ENCODE results near the gene PDZD2.
"Not testable (repeated sequence)": the region's sequence is repeated elsewhere in the genome, so short reads cannot be mapped to it uniquely, and the experiment has no call there.

PDZD2 gene

DNA sequence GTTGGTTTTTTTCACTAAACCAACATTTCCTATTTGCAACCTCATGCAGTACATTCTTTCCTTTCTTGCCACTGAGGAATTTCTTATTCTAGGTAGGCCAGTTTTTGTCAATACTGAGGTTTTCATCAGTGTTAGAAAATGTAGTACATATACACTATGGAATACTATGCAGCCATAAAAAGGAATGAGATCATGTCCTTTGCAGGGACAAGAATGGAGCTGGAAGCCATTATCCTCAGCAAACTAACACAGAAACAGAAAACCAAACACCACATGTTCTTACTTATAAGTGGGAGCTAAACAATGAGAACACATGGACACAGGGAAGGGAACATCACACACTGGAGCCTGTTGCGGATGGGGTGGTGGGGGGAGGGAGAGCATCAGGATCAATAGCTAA lies 441.6 kb downstream of the PDZD2 start:
- not testable (repeated sequence) for DNase-seq (ENCODE audit: low read depth)

DNA sequence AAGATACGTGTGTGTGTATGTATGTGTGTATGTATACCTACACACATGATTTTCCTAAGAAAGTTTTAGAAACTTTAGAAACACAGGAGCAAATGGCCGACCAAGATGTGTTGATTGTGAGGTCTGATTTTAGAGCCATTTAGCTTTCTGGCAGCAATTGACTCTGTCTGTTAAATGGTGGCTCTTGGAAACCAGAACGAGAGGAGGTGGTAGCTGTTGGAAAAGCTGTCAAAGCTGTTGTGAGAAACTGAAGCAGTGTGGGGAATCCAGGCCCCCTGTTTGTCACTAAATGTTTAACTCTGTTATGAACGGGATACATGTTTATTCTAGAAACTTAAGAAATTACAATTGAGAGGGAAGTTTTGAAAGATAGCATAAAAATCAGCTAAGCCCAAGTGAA lies 443.8 kb downstream of the PDZD2 start:
- DNase-seq (ENCODE audit: low read depth) = no peak

DNA sequence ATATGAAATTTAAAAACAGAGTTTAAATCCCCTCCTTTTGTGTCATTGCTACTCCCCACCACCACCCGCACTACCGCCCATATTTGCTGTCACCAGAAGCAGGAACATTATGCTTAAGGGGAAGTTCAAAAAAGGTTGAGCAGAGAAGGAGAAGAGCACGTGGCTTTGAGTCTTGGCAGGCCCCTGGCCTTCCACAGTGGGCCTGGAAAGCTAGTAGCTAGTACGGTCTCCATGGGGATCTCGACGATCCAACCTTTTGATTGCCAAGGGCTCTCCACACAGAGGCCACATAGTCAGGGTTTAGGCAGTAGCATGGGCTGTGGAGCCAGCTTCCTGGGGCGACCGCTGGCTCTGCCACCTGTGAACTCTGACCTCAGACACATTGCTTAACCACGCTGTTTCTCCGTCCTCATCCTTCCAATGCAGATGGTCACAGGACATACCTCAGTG lies 445.1 kb downstream of the PDZD2 start:
- DNase-seq (ENCODE audit: low read depth) = no peak

DNA sequence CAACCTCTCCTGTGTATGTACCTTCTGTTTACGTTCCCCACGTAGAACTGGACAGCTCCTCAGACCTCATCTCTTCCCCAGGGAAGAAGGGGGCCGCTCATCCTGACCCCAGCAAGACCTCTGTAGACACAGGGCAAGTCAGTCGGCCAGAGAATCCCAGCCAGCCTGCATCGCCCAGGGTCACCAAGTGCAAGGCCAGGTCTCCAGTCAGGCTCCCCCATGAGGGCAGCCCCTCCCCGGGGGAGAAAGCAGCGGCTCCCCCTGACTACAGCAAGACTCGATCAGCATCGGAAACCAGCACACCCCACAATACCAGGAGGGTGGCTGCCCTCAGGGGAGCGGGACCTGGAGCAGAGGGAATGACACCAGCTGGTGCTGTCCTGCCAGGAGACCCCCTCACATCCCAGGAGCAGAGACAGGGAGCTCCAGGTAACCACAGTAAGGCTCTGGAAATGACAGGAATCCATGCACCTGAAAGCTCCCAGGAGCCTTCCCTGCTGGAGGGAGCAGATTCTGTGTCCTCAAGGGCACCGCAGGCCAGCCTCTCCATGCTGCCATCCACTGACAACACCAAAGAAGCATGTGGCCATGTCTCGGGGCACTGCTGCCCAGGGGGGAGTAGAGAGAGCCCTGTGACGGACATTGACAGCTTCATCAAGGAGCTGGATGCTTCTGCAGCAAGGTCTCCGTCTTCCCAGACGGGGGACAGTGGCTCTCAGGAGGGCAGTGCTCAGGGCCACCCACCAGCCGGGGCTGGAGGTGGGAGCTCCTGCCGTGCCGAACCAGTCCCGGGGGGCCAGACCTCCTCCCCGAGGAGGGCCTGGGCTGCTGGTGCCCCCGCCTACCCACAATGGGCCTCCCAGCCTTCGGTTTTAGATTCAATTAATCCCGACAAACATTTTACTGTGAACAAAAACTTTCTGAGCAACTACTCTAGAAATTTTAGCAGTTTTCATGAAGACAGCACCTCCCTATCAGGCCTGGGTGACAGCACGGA lies 448.5 kb downstream of the PDZD2 start:
- DNase-seq (ENCODE audit: low read depth) = no peak

DNA sequence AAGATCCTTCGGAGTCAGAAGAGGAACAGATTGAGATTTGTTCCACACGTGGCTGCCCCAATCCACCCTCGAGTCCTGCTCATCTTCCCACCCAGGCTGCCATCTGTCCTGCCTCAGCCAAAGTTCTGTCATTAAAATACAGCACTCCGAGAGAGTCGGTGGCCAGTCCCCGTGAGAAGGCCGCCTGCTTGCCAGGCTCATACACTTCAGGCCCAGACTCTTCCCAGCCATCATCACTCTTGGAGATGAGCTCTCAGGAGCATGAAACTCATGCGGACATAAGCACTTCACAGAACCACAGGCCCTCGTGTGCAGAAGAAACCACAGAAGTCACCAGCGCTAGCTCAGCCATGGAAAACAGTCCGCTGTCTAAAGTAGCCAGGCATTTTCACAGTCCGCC lies 449.3 kb downstream of the PDZD2 start:
- DNase-seq (ENCODE audit: low read depth) = no peak

DNA sequence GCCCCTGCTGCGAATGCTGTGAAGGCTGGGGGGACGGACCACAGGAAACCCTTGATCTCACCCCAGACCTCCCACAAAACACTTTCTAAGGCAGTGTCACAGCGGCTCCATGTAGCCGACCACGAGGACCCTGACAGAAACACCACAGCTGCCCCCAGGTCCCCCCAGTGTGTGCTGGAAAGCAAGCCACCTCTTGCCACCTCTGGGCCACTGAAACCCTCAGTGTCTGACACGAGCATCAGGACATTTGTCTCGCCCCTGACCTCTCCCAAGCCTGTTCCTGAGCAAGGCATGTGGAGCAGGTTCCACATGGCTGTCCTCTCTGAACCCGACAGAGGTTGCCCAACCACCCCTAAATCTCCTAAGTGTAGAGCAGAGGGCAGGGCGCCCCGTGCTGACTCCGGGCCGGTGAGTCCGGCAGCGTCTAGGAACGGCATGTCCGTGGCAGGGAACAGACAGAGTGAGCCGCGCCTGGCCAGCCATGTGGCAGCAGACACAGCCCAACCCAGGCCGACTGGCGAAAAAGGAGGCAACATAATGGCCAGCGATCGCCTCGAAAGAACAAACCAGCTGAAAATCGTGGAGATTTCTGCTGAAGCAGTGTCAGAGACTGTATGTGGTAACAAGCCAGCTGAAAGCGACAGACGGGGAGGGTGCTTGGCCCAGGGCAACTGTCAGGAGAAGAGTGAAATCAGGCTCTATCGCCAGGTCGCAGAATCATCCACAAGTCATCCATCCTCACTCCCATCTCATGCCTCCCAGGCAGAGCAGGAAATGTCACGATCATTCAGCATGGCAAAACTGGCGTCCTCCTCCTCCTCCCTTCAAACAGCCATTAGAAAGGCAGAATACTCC lies 450.4 kb downstream of the PDZD2 start:
- DNase-seq (ENCODE audit: low read depth) = no peak

DNA sequence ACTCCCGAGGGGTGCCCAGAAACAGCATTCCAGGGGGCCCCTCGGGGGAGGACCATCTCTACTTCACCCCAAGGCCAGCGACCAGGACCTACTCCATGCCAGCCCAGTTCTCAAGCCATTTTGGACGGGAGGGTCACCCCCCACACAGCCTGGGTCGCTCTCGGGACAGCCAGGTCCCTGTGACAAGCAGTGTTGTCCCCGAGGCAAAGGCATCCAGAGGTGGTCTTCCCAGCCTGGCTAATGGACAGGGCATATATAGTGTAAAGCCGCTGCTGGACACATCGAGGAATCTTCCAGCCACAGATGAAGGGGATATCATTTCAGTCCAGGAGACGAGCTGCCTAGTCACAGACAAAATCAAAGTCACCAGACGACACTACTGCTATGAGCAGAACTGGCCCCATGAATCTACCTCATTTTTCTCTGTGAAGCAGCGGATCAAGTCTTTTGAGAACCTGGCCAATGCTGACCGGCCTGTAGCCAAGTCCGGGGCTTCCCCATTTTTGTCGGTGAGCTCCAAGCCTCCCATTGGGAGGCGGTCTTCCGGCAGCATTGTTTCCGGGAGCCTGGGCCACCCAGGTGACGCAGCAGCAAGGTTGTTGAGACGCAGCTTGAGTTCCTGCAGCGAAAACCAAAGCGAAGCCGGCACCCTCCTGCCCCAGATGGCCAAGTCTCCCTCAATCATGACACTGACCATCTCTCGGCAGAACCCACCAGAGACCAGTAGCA lies 451.3 kb downstream of the PDZD2 start:
- DNase-seq (ENCODE audit: low read depth) = no peak

DNA sequence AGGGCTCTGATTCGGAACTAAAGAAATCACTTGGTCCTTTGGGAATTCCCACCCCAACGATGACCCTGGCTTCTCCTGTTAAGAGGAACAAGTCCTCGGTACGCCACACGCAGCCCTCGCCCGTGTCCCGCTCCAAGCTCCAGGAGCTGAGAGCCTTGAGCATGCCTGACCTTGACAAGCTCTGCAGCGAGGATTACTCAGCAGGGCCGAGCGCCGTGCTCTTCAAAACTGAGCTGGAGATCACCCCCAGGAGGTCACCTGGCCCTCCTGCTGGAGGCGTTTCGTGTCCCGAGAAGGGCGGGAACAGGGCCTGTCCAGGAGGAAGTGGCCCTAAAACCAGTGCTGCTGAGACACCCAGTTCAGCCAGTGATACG lies 451.8 kb downstream of the PDZD2 start:
- DNase-seq (ENCODE audit: low read depth) = no peak

DNA sequence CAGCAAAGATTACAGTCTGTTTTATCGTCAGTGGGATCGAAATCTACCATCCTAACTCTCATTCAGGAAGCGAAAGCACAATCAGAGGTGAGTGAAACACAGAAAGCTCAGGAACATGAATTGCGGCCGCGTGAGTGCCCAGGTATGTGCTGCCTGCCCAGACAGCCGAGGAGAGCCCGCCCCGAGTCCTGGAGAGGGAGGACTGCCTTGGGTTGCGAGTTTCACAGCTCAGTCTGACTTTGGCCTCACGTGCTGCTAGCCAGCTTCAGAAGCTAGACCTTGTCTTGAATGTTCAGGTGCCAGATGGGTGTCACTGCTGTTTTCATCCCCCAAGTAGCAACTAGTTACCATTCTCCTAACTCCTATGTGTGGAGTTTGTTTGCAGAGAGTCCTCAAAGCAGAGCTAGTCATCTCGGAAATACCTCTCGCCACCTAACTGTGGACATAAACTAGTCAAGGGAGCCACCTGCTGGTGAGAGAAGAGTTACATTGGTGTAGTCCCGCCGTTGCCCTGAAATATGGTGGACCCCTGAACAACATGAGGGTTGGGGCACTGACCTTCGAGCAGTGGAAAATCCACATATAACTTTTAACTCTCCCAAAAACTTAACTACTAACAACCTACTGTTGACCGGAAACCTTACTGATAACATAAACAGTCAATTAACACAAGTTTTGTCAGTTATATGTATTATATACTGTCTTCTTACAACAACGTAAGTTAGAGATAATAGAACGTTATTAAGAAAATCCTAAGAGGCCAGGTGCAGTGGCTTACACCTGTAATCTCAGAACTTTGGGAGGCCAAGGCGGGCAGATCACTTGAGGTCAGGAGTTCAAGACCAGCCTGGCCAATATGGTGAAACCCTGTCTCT lies 454.2 kb downstream of the PDZD2 start:
- DNase-seq (ENCODE audit: low read depth) = peak; percentile 56

DNA sequence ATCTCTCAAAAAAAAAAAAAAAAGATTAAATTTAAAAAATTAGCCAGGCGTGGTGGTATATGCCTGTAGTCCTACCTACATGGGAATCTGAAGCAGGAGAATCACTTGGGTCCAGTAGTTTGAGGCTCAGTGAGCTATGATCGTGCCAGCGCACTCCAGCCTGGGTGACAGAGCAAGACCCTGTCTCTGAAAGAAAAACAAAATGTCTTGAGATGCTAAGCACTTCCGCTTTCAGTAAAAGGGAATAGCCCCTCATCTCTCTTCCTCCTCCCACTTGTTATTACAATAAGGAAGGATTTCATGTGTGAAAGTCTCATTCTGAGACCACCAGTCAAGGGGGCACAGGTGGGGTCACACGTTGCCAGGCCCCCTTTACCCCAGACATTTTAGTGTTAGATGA lies 455.8 kb downstream of the PDZD2 start:
- no peak for DNase-seq (ENCODE audit: low read depth)

DNA sequence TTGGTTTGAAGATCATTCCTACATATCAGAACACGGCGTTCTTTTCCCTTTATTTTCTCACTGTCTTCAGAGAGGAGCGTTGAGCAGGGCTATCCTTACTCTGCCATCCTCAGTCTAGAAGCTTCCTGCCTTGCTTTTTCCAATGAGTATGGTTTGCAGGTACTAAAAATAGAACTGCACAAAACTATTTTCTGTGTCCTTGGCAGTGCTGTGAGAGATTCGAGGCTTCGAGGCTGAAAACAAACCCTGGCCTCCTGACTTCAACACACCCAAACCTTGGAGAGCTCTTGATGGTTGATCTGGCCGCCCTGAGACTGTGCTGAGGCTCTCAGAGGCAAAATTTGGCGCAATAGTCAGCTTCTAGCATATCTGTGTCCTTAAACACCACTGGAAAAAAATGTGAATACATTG lies 456.3 kb downstream of the PDZD2 start:
- DNase-seq (ENCODE audit: low read depth) = no peak

DNA sequence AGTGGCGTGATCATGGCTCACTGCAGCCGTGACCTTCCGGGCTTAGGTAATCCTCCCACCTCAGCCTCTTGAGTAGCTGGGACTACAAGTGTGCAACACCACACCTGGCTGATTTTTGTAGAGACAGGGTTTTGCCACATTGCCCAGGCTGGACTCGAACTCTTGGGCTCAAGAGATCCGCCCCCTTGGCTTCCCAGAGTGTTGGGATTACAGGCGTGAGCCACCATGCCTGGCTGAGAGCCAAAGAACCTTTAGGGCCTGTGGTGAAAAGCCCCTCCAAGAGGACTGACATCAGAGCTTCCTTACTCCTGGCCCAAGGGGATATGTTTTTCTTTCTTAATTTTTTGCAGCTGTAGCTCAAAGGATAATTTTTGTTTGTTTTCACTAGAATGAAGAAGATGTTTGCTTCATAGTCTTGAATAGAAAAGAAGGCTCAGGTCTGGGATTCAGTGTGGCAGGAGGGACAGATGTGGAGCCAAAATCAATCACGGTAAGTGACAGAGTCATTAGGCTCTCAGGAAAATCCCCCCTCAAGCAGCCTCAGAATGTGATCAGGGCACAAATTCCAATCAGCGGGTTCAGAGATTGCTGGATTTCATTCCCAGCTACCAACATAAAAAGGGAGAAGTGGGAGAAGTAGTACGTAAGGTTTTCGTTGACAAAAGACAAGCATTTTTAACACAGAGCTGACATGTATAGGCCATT lies 458.1 kb downstream of the PDZD2 start:
- DNase-seq (ENCODE audit: low read depth) = no peak

DNA sequence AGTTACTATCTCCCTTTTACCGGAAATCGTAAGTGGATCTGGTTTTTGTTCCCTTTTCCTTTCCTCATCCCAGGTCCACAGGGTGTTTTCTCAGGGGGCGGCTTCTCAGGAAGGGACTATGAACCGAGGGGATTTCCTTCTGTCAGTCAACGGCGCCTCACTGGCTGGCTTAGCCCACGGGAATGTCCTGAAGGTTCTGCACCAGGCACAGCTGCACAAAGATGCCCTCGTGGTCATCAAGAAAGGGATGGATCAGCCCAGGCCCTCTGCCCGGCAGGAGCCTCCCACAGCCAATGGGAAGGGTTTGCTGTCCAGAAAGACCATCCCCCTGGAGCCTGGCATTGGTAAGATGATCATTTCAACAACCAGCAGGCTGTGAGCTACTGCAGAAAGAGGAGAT lies 459.4 kb downstream of the PDZD2 start:
- no peak for DNase-seq (ENCODE audit: low read depth)

DNA sequence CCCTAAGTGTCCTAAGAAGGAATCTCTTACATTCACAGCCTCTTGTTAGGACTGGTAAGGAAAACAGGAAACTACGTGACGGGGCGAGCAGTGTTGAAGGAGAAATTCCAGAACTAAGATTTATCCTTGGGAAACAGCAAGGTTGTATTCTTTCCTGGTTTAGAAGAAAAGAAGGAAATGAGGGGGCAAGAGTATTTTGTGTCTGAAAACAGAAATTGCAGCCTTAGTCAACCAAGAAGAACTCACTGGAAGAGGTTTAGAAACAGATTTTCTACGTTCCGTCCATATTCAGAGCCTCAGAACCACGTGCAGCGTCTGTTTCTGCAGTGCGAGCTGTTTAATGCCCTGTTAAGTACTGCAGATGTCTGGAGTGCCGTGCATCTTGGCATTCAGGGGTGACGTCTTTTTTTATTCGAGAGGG lies 460.0 kb downstream of the PDZD2 start:
- no peak for DNase-seq (ENCODE audit: low read depth)

DNA sequence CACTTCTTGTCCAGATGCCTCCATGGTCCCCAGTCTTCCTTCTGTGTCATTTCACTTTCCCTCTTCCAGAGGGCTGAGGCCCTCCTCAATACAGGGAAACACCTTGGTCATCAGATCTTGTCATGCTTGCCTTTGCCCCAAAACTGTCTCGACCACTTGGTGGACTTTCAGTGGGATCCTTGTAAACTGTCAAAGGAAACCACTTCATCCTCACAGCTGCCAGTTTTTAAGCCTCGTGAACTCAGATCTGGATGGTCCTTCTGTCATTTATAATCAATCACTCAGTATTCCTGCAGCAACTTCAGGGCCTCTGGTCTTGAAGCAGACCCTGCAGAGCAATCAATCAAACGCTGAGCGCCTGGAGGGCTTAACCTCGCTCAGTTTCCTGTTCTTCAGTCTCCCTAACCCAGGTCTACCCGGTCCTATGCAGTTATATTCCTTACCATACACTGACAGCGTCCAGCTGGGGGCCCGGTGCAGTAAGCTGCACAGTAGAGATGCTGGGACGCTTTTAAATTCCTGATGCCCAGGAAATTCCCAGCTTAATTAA lies 460.6 kb downstream of the PDZD2 start:
- no peak for DNase-seq (ENCODE audit: low read depth)

DNA sequence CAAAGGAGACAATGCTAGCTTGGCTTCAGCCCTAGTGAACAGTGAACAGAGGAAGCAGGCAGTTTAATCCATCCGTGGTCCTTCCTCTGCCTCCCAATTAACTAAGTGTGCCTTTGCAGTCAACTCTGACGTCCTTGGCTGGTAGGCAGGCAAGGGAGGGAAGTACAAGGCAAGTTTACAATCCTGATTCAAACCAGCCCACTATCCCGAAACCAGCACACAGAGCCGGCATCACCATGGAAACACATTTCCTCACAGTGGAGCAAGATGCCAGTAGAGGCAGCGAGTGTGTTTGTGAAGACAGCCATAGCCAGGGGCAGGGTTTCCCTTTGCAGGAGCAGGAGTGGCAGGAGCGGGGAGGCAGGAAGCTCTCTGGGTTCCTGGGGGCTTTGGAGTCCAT lies 461.3 kb downstream of the PDZD2 start:
- no peak for DNase-seq (ENCODE audit: low read depth)

DNA sequence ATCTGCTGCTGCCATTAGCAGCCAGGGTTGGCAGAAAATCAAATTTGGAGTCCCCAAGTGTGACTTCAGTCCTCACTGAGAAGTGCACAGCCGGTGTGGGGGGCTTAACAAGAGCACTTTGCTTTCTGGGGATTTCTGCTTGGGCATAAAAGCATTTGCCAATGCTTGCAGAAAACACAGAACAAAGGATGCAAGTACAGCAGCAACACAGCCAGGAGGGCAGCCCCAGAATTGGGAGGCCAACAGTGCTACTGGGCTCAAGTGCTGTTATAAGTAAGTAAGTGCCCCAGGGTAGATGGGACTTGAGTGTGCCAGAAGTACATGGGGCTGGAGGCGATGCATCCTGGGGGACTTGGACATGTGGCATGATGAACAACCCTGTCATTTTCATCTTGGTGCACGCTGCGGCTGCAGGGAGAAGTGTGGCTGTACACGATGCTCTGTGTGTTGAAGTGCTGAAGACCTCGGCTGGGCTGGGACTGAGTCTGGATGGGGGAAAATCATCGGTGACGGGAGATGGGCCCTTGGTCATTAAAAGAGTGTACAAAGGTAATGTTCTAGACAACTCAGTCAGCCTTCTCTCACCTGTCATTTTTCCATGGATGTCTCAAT lies 461.9 kb downstream of the PDZD2 start:
- DNase-seq (ENCODE audit: low read depth) = no peak

DNA sequence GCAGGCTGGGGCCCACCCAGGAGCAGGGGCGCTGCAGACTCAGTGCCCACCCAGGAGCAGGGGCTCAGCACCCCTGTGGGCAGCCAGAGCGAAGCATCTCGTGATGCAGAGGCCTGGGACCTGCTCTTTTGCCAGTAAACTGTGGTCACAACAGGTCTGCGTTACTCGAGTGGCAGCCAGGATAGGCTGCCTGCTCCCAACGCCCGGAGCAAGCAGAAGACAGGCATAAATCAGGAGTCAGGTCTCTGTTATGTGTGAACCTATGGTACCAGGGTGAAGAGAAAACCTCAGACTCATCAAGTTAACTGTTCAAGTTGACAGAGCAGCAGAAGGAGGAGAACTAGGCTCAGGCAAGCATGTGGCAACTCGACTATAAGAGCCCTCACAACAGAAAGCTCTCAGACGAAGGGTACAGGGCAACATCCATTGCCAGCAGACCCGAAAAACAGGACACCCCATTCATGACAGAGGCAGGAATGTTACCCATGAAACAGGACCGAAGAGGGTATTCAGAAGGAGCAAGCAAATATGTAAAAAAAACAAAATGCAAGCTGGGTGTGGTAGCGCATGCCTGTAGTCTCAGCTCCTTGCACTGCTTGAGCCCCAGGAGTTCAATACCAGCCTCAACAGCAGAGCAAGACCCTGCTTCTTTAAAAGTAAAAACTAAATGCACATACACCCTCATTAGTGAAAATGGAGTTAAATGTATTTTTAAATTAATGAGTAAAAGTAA lies 463.5 kb downstream of the PDZD2 start:
- DNase-seq (ENCODE audit: low read depth) = no peak

DNA sequence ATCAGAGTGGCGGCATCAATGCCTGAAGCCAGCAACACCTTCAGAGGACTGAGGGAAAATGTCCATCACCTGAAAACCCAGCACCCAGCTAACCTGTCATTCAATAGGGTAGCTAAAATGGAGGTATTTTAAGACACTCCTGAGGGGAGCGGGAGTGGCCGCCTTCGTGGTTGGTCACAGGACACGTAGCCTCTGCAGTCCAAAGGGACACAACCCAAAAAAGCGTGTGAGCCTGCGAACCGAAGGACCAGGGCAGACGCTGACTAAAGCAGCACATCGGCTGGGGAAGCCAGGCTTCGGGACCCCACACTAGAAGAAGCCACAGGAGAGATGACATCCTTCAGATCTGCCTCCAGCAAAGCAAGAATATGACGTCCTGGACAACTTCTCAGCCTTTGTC lies 464.6 kb downstream of the PDZD2 start:
- no peak for DNase-seq (ENCODE audit: low read depth)
